Fibroblast of villous mesenchyme (primary cell): ENCODE results near the gene ISM1. TPM values are rescaled to one million over a fixed set of nuclear protein-coding genes. Genes with fewer than 3 reads are reported as not detected.

Experiments
- DNase-seq: peaks from one replicate; pipeline ENCODE4 v3.0.0-alpha.2; 2010; ENCODE audit warnings: low read depth
- H3K4me3 ChIP-seq: 2 replicates; pipeline ENCODE4 v1.5.1; 2011; ENCODE audit warnings: low read depth, mild to moderate bottlenecking, low read length
- total RNA-seq: library from RNA; depleted of rRNA; stranded (reverse); fragments of >200 nt; gene quantifications from 2 replicates; pipeline ENCODE4 v1.2.3, GENCODE V29; 2012
- TF ChIP-seq, protein P1 (sequence below): IDR thresholded peaks from 2 replicates; pipeline ENCODE4 v1.5.1; 2012; ENCODE audit warnings: low read depth, mild to moderate bottlenecking, low read length; ENCODE audit not compliant: insufficient read depth

ISM1 gene
- total RNA-seq, 1 donor = 0.43 TPM

DNA sequence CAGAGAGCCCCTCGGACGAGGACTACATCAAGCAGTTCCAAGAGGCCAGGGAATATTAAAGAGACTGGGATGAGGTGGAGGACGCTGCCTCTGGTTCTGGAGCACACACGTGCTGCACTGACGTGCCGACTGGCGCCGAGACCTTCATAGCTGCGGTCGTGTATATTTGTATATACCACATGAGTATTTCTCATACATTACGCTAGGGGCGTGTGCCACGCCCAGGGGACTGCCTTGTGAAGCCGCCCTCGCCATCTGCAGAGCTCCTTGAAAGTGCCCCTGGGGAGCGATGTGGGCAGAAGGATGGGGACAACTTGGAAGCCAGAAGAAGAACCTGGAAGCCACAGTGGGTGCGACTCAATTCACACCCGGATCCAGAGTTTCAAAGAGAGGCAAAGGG, 78.3 kb downstream of the ISM1 start:
- no peak overlapping the region for H3K4me3 ChIP-seq
- TF ChIP-seq, protein P1, sequence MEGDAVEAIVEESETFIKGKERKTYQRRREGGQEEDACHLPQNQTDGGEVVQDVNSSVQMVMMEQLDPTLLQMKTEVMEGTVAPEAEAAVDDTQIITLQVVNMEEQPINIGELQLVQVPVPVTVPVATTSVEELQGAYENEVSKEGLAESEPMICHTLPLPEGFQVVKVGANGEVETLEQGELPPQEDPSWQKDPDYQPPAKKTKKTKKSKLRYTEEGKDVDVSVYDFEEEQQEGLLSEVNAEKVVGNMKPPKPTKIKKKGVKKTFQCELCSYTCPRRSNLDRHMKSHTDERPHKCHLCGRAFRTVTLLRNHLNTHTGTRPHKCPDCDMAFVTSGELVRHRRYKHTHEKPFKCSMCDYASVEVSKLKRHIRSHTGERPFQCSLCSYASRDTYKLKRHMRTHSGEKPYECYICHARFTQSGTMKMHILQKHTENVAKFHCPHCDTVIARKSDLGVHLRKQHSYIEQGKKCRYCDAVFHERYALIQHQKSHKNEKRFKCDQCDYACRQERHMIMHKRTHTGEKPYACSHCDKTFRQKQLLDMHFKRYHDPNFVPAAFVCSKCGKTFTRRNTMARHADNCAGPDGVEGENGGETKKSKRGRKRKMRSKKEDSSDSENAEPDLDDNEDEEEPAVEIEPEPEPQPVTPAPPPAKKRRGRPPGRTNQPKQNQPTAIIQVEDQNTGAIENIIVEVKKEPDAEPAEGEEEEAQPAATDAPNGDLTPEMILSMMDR = no peak
- no peak for DNase-seq

DNA sequence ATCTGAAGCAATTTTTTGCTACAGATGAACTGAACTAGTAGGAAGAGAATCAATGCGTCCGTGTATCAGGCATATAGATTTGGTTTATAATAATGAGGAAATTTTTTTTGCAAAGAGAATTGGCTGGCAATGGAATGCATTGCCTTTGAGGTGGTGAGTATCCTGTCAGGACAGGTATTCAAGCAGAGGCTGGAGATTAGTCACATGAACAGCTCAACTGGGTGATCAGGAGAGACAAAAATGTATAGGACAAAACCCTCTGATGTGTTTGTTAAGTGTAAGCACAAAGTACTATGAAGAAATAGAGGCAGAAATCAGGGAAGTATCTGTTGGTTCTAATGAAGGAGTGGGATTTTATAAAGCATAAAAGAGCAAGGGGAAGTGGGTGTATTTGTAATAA, 80.5 kb downstream of the ISM1 start:
- DNase-seq = no peak
- TF ChIP-seq, protein P1 = no peak
- no peak overlapping the region for H3K4me3 ChIP-seq

DNA sequence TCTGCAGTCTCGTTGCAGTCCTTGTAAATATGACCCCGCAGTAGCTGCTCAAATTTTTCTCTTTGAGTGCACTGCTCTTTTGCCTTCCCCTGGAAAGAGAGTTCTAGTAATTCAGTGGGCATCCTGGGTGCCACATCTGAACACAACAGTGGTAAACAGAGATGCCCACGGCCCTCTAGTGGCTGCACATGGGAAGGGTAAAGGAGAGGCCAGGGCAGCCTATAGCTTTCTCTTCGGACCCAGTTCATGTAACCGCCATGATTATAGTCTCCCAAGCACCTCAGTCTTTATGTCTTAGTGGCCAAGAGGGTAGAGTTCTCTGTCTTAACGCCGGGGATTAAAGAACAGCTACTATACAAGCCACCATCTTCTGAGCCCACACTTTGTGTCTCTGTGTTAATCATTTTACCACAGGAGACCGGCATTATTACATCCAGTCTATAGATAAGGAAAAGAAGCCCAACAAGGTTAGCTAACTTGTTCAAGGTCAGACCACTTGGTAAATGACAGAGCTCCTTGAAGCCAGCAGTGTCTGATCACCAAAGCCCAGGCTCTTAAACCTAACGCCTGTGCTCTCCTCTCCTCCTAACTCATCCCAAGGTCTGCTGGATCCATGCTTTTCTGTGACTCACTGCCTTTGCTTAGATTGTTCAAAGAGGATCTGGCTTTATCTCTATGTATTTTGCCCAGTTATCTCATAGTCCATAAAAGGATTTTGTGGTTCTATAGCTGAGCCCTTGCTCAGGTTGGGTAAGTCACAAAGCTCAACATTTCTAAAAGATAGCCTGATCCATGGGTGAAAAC, 81.8 kb downstream of the ISM1 start:
- DNase-seq = peak; percentile 8
- TF ChIP-seq, protein P1 = peak; percentile 82
- no peak overlapping the region for H3K4me3 ChIP-seq

DNA sequence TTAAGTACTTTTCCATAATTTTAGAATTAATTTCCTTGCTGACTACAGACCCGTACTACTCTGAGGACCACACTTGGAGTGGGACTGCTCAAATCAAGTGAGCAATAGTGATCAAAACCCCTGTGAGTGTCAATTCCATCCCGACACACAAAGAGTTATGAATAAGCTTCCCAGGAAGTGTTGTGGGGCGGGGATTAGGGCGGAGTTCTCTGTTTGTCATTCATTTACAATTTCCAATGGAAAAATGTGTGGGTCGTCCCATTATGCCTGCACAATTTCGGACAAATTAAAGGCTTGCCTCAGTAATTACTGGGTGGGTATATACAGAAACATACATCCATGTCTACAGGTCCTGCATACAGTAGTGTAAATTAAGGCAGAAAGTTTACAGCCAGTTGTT, 84.2 kb downstream of the ISM1 start:
- DNase-seq = no peak
- H3K4me3 ChIP-seq = no peak overlapping the region
- TF ChIP-seq, protein P1 = no peak

DNA sequence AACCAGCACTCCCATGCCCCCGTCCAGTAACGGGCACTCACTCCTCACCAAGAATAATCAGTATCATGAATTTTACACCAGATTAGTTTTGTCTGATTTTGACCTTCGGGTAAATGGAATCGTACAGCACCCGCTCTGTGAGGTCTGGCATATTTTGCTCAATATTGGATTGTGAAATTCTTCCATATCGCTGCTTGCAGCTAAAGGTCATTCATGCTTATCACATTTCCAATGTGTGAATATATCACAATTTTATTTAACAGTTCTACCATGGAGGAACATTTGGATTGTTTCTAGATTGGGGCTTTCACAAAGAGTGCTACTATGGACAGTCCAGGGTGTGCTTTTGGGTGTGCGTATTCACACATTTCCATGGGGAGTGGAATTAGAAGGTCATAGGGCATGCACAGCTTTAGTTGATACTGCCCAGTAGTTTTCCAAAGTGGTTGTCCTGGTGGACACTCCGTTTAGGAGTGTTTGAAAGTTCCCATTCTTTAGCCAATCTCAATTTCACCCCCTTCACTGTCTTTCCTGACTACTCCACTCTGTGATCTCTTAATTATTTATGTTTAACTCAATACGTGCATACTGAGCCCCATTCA, 86.6 kb downstream of the ISM1 start:
- TF ChIP-seq, protein P1 = no peak
- no peak overlapping the region for H3K4me3 ChIP-seq
- no peak for DNase-seq

DNA sequence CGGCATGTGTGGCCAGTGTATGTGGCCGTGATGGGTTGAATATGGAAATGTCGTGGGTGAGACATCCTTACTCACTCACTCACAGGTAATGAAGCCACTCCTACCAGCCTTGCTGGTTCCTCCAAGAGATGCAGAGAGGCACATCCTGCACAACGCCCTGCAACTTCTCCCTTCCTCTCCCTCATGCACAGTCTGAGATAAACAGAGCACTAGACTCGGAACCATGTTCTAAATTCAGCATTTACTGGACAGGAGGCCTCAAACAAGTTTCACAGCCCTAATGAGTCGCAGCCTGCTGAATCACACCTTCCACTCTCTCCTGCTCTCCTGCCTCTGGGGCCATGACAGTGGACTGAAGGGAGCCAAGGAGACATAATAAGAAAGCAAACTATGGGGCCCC, 91.2 kb downstream of the ISM1 start:
- no peak for DNase-seq
- TF ChIP-seq, protein P1 = no peak
- H3K4me3 ChIP-seq = no peak overlapping the region

DNA sequence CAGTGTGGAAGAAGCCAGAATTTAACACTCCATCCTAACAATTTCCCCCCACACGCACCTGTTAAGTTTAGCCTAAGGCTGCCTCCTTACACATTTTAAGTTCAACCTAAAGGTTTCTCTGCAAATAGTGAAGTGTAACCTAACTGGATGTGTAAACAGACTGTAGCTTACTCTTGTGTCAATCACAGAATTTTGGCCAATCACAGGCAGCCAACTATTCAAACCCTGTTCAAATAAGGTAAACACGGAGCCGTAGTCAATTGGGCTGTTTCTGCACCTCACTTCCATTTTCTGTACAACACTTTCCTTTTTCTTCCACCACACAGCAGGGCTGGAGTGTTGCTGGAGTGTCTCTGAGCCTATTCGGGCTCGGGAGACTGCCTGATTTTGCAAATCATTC, 92.1 kb downstream of the ISM1 start:
- no peak overlapping the region for H3K4me3 ChIP-seq
- TF ChIP-seq, protein P1 = no peak
- DNase-seq = no peak
